NCI-H128 (cell line): ENCODE results near the gene AKR1C8.
"Not testable (repeated sequence)": the region's sequence is repeated elsewhere in the genome, so short reads cannot be mapped to it uniquely, and the experiment has no call there.

Source experiments
- DNase-seq: peaks from one replicate; lab custom pipeline; 2025; ENCODE audit not compliant: unreplicated experiment; lab: John Stamatoyannopoulos, UW

Gene AKR1C8

DNA sequence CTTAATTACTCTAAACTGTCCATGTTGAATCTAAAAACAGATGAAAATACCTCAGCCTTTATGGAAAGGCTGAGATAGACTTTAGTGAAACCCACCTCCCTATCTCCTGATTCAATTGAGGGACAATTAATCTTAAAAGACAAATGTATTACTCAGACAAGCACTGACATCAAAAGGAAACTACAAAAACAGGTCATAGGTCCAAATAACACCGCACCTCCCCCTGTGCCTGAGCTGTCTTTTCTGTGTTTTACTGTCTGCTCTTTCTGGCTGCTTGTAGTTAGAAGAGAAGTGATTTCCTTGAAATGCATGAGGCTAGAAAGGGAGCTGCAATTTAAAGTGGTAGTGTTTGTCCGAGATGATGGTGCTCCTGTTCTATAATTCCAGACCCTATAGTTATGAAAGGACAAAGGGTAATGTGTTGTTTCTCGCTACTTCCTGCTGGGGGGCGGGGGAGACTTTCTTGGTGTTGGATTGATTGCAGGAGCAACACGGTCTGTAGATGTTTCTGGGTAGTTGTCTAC is 16.0 kb downstream of the AKR1C8 start:
- DNase-seq: no peak

DNA sequence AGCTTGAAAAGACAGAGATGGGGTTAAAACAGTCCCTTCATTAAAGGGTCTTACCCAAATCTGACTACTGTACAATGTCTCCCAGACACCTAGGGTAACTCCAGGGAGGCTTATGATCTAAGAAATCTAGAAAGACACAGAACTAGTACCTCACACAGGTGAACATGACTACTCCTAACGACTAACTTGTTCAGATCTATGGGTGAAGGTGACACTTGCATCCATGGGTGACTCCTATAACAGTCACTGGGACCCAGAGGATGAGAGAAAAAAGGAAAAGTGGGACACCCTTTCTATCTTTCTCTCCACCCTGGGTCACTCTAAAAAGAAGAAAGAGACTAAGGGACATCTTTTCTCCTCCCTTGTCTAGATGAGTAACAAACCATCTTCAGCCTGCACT is 19.2 kb downstream of the AKR1C8 start:
- DNase-seq: no peak

DNA sequence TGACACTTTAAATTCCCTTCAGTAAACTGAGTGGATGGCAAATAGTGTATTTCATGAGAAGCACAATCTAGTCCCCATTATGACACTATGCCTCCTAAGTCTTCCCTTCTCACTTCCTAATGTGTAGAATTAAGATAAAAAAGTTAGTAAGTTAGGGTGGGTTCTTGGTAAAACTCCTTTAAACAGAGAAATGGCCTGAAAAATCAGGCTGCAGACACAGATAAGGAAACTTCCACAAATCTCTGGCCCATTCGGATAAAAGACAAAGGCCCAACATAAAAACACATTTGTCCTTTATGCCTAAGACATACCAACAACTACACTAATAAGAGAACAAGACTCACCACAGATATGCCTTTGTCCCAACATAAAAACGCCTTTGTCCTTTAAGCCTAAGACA is 21.5 kb downstream of the AKR1C8 start:
- DNase-seq: no peak

DNA sequence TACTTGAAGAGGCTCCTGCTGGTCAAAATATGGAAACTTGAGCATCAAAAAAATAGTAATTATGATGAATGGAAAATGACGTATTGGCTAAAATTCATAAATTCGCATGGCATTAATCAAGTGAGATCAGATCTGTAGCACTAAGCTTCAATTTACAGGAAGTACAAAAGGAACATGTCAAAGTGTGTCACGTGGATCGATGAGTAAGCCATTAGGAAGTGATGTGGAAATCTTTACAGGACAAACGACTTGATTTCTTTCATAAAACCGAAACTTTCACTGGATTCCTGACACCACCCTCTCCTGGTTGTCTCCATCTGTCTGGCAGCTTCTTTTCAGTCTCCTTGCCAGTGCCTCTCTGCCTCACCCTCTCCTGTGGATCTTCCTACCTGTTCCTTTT is 25.8 kb downstream of the AKR1C8 start:
- no peak for DNase-seq

DNA sequence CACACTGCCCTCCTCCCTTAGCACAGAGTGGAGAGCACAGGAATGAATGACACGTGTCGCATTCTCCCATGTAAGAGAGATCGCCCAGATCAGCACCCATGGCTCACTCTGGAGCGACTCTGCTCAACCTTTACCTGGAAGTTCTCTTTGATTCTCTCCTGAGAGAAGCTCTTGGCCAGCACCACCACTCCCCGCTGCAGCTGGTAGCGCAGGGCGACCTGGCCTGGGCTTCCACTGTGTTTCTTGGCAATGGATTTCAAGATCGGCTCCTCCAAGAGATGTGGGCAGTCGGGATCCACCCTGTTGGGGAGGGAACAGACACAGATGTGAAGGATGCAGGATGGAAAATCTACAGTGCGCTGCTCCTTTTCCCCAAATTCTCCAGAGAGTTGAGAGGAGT is 27.4 kb downstream of the AKR1C8 start:
- DNase-seq: no peak

DNA sequence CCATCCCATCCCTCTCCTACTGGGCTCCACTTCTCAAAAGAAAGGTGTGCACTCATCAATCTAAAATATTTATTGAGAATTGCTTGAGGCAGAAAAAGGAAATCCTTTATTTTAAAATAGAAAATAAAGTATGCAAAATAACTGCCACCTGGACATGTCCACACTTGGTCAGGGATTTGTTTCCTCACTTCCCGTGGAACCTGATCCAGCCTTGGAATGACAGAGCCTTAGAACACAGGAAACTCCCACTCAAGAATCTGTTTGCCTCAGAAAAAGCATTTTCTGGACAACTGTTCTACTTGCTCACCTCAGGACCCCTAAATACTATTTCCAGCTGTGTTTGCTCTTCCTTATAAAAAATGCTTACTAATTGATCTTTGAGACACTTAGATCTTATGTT is 29.0 kb downstream of the AKR1C8 start:
- no peak for DNase-seq

DNA sequence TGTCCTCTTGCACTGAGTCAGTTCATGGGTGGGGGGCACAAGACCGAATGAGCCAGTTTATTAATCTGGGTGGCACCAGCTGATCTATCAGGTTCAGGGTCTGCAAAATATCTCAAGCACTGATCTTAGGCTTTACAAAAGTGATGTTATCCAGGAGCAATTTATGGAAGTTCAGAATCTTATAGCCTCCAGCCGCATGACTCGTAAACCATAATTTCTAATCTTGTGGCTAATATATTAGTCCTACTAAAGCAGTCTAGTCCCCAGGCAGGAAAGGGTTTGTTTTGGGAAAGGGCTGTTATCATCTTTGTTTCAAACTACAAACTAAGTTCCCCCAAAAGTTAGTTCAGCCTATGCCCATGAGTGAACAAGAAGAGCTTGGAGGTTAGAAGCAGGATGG is 33.9 kb downstream of the AKR1C8 start:
- no peak for DNase-seq

DNA sequence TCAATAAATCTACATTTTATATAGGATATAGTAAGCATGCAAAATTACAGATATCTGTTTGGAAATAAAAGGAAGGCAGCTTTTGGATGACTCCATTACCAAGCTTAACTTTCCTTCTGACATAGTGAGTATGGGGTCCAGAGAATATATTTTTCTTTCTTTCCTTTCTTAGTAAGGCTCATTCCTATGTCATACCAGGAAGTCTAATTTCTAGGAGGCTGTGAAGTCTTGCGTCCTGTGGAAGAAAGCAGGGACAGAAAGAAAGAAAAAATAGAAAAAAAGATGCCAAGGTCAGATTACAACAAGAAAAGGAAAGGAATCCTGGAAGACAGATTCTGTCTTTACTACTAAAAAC is 36.3 kb downstream of the AKR1C8 start:
- no peak for DNase-seq

DNA sequence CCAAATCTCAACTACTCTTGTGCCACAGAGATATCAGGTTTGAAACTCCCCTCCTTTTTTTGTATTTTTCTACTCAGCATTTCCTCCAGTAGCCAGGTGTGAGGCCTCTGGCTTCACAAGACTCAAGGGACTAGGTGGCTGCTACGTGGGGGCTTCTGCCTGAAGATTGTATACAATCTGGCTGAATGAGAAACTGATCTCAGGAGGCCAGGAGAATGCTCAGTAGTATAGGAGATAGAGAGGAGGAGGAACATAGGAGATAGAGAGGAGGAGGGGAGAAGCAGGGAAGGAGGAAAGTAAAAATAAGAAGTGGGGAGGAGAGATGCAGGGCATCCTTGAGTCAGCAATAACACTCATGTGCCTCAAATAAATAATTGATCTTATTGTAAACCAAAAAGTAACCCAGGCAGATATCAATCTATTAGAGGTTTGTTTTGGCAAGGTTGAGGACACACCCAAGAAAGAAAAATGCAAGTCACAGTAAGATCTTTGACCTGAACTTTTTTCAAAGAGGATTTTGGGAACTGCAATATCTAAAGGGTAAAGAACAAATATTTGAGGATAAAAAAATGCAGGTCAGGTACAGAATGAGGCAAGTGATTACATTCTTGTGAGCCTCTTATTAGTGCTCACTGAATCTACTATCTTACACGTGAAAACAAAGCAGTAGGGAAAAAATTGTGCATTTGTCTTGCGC is 36.8 kb downstream of the AKR1C8 start:
- no peak for DNase-seq

DNA sequence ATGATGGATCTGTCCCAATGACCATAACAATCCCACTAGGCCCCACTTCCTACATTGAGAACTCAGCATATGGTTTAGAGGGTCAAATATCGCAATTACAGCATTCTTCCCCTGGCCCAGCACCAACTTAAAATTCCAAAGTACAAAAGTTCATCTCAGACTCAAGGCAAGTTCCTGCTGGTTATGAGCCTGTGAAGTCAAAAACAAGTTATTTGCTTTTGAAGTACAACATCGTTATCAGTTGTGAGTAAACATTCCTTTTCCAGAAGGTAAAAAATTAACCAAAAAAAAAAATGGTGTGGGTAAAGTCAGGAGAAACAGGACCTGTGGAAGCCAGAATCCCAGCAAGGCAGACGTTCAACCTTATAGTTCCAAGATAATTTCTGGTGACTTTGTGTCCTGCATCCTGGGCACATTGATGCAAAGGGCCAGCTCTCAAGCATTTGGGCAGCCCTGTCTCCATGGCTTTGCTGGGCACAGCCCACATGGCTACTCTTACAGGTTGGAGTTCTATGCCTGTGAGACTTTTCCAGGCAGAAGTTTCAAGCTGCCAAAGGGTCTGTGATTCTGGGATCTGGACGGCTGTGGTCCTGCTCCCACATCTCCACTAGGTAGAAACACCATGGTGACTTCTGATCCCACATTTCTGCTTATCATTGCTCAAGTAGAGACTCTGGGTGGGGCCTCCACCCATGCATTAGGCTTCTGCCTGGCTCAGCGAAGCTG is 37.5 kb downstream of the AKR1C8 start:
- DNase-seq: no peak

DNA sequence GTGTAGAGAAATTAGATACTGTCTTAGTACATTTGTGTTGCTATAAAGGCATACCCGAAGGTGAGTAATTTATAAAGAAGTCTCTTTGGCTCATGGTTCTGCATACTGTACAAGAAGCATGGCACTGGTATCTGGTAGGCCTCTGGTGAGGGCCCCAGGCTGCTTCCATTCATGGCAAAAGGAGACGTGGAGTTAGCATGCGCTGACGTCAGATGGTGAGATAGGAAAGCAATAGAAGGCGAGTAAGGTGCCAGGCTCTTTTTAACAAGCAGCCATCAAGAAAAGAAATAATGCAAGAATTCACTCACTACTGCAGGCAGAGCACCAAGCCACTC is 38.1 kb downstream of the AKR1C8 start:
- DNase-seq: no peak

DNA sequence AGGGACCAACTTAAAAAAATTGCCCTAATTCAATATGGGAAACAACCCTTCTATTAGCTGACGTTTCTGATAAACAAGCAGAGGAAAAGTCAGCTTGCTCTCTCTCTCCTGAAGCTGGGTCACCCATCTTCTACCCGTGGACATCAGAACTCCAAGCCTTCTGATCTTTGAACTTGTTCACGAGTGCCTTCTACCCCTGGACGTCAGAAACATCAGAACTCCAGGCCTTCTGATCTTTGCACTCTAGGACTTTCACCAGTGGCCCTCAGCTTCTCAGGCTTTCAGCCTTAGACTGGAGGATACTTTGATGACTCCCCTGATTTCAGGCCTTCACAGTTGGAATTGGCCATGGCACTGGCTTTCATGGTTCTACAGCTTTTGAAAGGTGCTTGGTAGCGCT is 41.8 kb downstream of the AKR1C8 start:
- no peak for DNase-seq

DNA sequence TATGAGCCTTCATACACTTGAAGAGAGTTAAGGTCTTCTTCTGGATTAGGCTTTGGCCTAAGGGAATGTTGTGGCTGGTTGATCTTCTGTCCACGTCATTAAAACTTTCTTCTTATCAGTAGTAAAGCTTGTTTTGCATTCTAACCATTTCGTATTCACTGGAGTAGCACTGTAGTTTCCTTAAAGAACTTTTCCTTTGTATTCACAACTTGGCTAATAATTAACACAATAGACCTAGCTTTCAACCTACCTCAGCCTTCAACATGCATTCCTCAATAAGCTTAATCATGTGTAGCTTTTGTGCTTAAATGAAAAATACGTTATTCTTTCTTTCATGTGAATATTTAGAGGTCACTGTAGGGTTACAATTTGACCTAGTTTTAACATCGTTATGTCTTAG is 42.8 kb downstream of the AKR1C8 start:
- DNase-seq: no peak

DNA sequence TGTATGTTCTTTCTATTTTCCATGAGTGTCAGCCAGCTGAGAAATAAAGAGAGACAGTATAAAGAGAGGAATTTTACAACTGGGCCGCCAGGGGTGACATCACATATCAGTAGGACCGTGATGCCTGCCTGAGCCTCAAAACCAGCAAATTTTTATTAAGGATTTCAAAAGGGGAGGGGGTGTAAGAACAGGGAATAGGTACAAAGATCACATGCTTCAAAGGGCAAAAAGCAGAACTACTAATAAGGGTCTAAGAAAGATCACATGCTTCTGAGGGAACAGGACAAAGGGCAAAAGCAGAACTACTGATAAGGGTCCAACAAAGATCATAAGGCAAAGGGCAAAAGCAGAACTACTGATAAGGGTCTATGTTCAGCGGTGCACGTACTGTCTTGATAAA is 47.3 kb downstream of the AKR1C8 start:
- DNase-seq: not testable (repeated sequence)

DNA sequence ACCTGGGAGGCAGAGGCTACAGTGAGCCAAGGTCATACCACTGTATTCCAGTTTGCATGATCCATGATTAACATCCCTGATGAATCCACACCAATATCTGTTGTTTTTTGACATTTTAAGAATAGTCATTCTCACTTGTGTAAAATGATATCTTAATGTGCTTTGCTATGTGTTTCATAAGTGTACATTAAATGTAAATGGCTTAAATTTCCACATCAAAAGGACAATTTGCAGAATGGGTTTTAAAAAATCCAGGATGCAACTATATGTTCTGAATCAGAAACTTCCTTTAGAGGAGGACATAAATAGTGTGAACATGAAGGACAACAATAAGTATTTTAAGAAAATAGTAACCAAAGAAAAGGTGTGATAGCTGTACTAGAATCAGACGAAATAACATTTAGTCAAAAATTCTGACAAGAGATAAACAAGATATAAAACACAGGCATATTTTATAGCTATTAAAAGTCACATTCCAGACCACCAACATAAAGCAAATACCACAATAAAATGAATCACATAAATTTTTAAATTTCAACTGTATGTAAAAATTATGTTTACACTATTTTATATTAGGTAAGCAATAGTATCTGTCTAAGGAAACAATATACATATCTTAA is 48.4 kb downstream of the AKR1C8 start:
- no peak for DNase-seq

DNA sequence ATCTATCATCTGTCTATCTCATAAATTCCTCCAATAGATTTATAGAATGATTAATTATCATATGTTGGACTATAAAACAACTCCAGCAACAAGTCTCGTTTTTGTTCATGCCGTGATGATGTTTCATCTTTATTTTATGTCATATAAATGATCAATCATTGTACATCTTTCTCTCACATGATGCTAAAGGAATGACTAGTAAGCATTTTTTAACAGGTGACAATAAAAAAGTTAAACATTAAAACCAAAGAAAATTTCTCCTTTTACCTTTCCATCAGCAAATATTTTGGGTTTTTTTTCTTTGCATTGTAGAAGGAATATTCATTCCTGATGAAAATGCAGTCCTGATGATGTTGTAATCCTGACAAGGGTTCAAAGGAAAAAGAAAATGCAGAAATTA is 49.4 kb downstream of the AKR1C8 start:
- DNase-seq: no peak

DNA sequence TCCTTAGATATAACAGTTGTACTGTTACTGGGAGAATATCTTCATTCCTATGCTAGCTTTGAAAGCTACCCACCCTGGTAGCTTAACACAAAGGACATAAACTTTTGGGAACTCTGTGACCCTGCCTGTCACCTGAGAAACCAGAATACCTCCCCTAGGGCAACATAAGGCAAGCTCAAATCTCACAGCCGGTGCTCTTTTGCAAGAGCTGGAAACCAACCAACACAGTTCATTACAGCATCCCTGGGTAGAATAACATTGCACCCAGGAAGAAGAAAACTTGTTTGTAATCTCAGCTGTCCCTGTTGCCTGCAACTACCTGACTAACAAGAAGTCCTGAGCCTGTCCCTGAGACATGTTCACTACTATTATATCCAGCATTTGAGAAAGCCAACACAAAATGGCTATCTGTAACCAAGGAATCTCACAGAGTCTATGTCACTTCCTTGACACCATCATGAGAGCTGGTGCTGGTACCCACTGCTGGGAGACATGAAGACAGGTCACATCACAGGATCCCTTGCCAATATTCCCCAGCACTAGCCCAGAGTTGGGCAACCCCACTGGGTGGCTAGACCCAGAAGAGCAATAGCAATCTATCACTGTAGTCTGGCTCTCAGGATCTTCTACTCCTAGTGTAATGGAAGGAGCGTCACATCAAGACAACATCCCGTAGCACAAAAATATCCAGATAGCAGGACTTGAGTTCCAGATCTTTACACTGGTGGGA is 59.5 kb downstream of the AKR1C8 start:
- DNase-seq: no peak

DNA sequence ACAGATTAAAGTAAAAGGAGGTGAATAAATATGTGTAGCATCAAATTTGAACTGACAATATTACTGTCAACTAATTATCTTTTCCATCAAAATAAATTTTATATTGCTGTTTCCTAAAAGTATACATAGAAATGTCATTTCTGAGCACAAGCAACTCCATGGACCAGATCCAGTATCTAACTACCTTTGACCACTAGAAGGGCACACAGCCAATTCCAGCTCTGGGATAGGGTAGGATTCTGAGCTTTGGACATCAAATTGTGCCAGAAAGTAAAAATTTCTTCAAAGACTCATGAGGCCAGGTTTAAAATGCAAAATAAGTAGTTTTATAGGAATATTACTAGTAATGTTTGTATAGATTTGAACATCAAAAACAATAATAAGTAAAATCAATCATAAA is 61.1 kb downstream of the AKR1C8 start:
- no peak for DNase-seq

DNA sequence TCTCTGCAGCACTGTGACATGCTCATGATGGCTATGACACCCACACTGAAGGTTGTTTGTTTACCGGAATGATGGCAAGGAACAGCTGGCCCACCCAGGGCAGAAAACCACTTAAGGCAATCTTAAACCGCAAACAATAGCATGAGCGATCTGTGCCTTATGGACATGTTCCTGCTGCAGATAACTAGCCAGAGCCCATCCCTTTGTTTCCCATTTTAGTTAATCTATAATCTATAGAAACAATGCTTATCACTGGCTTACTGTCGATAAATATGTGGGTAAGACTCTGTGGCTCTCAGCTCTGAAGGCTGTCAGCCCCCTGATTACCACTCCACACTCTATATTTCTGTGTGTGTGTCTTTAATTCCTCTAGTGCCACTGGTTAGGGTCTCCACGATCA is 65.0 kb downstream of the AKR1C8 start:
- DNase-seq: not testable (repeated sequence)

DNA sequence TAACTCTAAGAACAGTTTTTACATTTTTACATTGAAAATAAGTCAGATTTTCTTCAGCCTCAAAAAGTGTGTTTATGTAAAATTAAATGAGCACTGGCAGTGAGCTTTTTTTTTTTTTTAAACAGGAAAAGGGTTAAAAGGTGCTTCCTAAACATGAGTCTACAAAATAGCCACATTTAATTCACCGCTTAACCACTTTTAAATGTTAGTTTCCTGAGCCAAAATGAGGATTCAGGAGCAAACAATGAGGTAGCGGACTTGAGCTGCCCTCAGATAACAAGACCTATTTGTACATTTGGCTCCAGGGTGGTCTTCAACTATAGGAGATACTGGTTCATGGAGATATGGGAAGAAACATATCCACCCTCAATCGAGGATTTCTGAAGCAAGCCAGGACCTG is 67.9 kb downstream of the AKR1C8 start:
- DNase-seq: no peak

DNA sequence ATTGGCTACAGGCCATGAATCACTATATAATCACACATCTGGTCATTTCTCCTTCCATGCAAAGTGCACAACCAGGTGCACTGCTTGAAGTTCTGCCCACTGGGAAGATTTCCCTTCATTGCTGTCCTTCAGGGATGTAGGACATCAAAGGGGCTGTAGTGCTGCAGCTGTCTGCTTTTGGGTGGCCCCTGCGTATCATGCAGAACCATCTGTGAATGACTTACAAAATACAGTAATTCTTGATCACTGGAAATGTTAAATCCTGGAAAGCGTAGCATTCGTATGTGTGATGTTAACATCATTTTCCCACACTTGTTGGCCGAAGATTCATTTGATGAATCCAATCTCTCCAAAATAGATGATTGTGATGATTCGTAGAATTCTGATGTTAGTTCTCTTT is 68.3 kb downstream of the AKR1C8 start:
- no peak for DNase-seq

DNA sequence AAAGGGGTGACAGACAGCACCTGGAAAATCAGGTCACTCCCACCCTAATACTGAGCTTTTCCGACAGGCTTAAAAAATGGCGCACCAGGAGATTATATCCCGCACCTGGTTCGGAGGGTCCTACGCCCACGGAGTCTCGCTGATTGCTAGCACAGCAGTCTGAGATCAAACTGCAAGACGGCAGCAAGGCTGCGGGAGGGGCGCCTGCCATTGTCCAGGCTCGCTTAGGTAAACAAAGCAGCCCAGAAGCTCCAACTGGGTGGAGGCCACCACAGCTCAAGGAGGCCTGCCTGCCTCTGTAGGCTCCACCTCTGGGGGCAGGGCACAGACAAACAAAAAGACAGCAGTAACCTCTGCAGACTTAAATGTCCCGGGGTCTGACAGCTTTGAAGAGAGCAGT is 75.1 kb downstream of the AKR1C8 start:
- DNase-seq: not testable (repeated sequence)
